ENCODE measurements around the gene FLVCR2. TPM values are rescaled to one million over a fixed set of nuclear protein-coding genes. Genes with fewer than 3 reads are reported as not detected.

The FLVCR2 gene
- total and polyA plus RNA-seq, 2 experiments from 2014 or later, result 1.8 to 1.9 TPM

DNA sequence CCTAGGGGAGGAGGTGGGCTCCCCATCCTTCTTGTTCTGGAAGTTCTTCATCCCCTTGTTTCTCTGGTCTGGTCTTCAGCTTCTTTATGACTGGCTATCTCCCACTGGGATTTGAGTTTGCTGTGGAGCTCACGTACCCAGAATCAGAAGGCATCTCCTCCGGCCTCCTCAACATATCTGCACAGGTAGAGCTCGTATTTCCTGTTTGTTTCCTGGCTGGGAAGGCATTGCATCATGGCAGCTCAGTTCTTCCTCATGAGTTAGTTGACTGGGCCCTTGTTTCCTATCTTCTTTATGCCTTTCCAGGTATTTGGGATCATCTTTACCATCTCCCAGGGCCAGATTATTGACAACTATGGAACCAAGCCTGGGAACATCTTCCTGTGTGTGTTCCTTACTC is 62.5 kb downstream of the FLVCR2 start:
- H3K4me3 ChIP-seq, result no peak overlapping the region
- H3K27ac ChIP-seq, result no peak overlapping the region
- H3K27me3 ChIP-seq, result no peaks in the 10 kb centered on the region
- no peaks in the 10 kb centered on the region for H3K4me1 ChIP-seq (ENCODE audit: low read depth)
- no peaks in the 10 kb centered on the region for H3K9me3 ChIP-seq (ENCODE audit: low read depth)
- no peak for DNase-seq (ENCODE audit: low read depth in 1 of 2, low spot score in 1 of 2)
- TF ChIP-seq, protein P1, sequence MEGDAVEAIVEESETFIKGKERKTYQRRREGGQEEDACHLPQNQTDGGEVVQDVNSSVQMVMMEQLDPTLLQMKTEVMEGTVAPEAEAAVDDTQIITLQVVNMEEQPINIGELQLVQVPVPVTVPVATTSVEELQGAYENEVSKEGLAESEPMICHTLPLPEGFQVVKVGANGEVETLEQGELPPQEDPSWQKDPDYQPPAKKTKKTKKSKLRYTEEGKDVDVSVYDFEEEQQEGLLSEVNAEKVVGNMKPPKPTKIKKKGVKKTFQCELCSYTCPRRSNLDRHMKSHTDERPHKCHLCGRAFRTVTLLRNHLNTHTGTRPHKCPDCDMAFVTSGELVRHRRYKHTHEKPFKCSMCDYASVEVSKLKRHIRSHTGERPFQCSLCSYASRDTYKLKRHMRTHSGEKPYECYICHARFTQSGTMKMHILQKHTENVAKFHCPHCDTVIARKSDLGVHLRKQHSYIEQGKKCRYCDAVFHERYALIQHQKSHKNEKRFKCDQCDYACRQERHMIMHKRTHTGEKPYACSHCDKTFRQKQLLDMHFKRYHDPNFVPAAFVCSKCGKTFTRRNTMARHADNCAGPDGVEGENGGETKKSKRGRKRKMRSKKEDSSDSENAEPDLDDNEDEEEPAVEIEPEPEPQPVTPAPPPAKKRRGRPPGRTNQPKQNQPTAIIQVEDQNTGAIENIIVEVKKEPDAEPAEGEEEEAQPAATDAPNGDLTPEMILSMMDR (IDR thresholded peaks at IDR 0.05; ENCODE audit: low read depth, low read length), result no peak
- H3K36me3 ChIP-seq, result no peaks in the 10 kb centered on the region

DNA sequence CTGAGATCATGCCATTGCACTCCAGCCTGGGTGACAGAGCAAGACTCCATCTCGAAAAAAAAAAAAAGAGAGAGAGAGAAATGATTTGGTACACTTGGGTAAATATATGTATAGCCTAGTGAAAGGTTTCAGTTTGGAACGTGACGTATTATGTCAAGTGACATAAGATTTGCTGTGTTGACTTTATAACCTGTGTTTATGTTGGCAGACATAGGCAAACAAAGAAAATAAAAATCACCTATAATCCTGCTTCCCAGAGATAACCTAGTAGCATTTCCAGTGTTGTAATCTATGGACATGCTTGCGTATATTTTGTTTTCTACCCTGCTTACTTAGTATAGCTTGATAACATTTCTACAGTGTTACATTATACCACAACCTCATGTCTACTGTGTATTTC is 65.6 kb downstream of the FLVCR2 start:
- no peak overlapping the region for H3K27ac ChIP-seq
- no peaks in the 10 kb centered on the region for H3K27me3 ChIP-seq
- H3K4me3 ChIP-seq, result no peak overlapping the region
- TF ChIP-seq, protein P1 (IDR thresholded peaks at IDR 0.05; ENCODE audit: low read depth, low read length), result no peak
- DNase-seq (ENCODE audit: low read depth in 1 of 2, low spot score in 1 of 2), result no peak
- H3K4me1 ChIP-seq (ENCODE audit: low read depth), result peaks cover 14% of the 10 kb centered on the region
- no peaks in the 10 kb centered on the region for H3K9me3 ChIP-seq (ENCODE audit: low read depth)
- H3K36me3 ChIP-seq, result no peaks in the 10 kb centered on the region

DNA sequence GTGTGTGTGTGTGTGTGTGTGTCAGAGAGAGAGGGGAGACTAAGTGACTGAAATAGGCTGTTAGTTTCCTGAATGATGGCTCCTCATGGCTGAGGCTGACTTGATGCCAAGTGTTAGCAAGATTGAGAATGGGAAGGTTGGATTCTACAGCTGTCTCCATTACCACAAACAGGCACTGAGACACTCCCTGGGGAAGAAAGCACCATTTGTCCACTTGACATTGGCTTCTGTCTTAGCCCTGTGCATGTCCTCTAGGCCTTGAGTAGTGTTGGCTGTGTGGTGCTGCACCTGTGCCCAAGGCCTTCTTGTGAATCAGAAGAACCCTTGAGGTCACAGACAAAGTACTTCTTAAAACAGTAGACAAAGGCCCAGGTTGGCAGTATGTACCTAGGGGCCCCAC is 66.6 kb downstream of the FLVCR2 start:
- DNase-seq (ENCODE audit: low read depth in 1 of 2, low spot score in 1 of 2), result no peak
- Histone ChIP-seq H3K4me3 (no peak overlapping the region), H3K27ac (no peak overlapping the region)

DNA sequence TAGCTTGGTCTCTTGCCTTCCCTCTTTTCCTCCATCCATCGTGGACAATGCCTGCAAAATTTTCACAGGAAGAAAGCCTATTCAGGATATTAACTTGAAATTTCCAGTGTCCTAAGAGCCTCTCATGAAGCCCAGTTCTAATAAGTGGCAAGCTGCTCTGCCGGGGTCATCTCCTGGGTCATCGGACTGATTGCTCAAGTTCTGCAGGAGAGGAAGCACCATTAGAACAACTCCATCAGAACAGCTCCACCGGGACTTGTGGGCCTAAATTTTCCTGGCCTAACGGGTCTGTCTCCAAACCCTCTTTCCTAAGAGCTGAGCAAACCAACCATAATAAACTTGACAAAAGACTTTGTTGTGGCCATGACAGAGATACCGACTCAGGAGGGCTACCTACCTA is 68.3 kb downstream of the FLVCR2 start:
- Histone ChIP-seq H3K4me1 (ENCODE audit: low read depth) (peaks cover 14% of the 10 kb centered on the region), H3K27ac (no peak overlapping the region), H3K27me3 (no peaks in the 10 kb centered on the region), H3K36me3 (peaks cover 25% of the 10 kb centered on the region), H3K4me3 (no peak overlapping the region), H3K9me3 (ENCODE audit: low read depth) (no peaks in the 10 kb centered on the region)
- TF ChIP-seq, protein P1 (IDR thresholded peaks at IDR 0.05; ENCODE audit: low read depth, low read length), result no peak
- no peak for DNase-seq (ENCODE audit: low read depth in 1 of 2, low spot score in 1 of 2)

More for the DNA sequence above, 66.6 kb downstream of the FLVCR2 start:
- H3K27me3 ChIP-seq, result no peaks in the 10 kb centered on the region
- peaks cover 9% of the 10 kb centered on the region for H3K36me3 ChIP-seq
- peaks cover 14% of the 10 kb centered on the region for H3K4me1 ChIP-seq (ENCODE audit: low read depth)
- no peaks in the 10 kb centered on the region for H3K9me3 ChIP-seq (ENCODE audit: low read depth)
- TF ChIP-seq, protein P1 (IDR thresholded peaks at IDR 0.05; ENCODE audit: low read depth, low read length), result no peak

DNA sequence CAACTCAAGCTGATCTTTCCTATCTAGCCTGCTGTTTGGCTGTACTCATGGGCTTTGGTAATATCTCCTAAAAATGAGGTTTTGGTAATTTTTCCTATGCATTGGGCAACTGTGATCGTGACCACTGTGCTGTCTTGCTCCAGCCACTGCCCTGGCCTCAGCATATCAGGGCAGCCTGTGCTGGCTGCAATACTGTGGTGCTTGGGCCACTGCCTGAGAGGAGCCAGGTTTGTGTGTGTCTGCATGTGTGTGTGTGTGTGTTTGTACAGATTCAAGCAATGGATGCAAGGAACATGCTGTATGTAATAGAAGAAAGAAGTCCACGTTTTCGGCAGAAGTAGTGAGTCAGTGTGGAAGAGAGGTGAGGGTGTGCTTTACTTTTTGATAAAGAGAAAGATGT is 69.2 kb downstream of the FLVCR2 start:
- Histone ChIP-seq H3K4me3 (no peak overlapping the region), H3K36me3 (peaks cover 32% of the 10 kb centered on the region), H3K4me1 (ENCODE audit: low read depth) (peaks cover 14% of the 10 kb centered on the region), H3K9me3 (ENCODE audit: low read depth) (no peaks in the 10 kb centered on the region), H3K27ac (peak overlapping the region; percentile 89), H3K27me3 (no peaks in the 10 kb centered on the region)
- peak in 1 of 2 donors; percentile 70 for DNase-seq (ENCODE audit: low read depth in 1 of 2, low spot score in 1 of 2)
- TF ChIP-seq, protein P1 (IDR thresholded peaks at IDR 0.05; ENCODE audit: low read depth, low read length), result no peak

All from cardiac muscle cell (in vitro differentiated cells and primary cell).